NCI-H146 treated with DMSO at 0.1 percent for 48 hours (cell line): ENCODE measurements around the gene MEOX1.

ENCODE experiments used
- DNase-seq: peaks from one replicate; lab custom pipeline; 2025; ENCODE audit not compliant: unreplicated experiment; lab: John Stamatoyannopoulos, UW

The MEOX1 gene

DNA sequence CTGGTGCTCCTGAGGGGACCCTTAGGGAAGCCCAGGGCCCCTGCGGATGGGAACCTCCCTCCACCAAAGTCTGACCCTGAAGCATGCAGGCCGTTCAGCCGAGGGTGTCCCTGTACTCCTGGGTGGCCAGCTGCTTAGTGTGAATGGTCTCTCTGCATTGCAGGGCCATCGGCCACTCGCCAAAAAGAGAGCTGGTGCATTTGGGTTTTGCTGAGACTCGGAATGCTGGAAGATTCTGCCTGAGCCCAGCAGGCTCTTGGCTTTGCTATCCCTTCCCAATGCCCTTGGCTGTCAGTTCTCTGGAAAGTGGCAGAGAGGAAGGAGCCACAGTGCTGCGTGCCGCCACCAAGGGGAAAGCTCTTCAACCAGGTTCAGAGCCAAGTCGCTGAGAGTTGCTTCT is 2.8 kb downstream of the MEOX1 start:
- DNase-seq, result no peak

DNA sequence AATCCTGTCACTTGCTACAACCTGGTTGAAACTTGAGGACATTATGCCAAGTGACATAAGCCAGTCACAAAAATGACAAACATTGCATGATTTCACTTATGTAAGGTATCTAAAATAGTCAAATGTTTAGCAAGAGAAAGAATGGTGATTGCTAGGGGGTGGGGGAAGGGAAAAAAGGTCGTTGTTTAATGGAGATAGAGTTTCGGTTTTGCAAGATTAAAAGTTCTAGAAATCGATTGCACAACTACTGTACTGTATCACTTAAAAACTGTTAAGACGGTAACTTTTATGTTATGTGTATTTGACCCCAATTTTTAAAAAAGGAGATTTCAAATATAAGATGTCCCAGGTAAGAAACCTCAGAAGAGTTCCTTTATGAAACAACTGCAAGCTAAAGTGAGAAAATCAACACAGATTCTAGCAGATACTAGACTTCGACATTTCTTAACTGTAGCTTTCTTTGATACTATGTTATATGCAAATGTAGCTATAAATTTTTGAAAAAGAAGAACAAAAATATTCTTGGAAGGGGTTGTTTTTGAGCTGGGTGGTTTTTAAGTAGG is 5.9 kb downstream of the MEOX1 start:
- DNase-seq, result no peak

DNA sequence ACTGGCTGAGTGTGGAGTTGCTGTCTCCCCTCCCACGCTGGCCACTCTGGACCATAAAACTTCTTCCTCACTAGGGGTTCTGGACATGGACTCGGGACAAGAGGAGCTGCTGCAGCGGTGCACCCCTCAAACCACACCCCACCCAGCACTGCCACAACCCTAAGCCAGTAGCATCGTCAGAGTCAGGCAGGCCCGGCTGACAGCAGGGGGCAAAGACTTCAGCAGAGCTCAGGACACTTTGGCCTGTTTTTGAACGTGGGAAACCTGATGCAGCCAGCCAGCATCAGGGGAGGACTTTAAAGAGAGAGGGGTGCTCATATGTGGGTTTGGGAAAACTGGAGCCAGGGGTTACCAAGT is 9.6 kb downstream of the MEOX1 start:
- DNase-seq, result no peak

DNA sequence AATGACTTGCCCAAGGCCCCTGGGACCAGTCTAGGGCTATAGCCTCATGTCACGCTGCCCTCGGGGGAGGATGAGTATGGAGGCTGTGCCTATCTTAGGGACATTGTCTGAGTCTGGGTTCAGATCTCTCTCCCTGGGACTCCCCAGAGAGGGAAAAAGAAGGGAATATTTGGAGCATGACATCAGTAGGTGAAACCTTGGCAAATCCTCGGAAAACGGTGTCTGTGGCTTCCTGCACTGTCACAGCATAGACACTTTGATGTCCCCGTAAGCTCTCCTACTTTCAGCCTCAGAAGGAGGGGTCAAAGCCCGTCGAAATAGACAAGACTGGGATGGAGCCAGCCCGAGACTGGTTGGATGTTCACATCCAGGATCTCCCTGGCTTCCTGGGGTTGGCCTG is 11.3 kb downstream of the MEOX1 start:
- DNase-seq, result no peak

DNA sequence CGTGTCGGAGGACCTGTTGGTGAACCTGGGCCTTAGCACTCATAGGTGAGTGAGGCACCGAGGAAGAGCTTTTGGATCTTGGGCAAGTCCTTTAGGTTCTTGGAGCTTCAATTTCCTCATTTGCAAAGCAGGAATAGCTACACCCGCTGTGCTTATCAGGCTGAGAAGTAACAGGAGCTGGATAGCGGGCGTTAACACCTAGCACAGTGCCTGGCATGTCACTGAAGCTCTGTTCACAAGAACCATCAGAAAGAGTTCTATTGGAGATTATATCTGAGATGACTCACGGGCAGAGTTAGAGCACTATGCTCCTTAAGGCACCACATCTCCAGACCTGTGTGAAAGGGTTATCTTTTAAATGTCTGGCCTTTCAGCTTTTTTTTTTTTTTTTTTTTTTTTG is 12.8 kb downstream of the MEOX1 start:
- no peak for DNase-seq

DNA sequence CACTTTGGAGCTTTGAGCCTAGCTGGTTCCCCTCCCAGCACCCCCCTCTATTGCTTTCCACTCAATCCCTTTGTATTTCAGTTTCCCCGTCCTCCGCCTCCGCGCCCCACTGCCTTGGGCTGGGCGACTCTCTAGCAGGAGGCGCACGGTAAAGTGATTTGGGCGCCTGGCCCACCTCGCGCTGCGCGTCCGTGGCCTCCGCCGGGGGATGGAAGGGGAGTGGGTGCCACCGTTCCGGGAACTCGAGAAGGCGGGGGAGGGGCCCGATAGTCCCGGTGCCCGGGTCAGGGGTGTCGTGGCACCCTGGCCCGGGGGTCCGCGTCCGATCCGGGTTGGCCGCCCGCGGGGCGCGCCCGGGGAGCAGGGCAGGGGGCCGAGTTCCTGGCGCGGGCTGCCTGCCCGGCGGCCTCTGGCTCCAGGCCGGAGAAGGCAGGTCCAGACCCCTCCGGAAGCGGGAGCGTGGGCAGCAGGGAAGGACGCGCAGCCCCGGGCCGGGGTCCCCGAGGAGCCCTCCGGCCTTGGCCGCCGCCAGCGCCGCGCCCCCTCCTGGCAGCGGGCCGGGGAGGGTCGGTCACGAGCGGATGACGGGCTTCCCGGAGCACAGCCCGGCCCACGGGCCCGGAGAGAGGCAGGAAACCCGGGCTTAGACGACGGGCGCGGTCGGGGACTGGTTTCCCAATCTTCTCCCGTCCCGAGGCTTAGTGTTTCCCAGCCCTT is 15.8 kb downstream of the MEOX1 start:
- DNase-seq, result no peak

DNA sequence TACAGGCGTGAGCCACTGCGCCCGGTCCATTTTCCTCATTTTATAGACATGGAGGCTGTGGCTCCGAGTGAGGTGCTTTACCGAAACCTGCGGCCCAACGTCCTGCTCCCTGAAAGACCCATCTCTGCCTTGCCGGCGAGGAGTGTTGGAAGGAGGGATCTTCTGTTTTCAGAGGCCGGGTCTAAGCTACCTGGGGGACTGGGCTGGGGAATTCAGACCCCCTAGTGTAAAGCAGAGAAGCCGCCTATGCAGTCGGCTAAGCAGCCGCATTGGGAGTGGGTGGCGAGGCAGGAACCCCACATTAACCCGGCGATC is 16.3 kb downstream of the MEOX1 start:
- DNase-seq, result no peak

DNA sequence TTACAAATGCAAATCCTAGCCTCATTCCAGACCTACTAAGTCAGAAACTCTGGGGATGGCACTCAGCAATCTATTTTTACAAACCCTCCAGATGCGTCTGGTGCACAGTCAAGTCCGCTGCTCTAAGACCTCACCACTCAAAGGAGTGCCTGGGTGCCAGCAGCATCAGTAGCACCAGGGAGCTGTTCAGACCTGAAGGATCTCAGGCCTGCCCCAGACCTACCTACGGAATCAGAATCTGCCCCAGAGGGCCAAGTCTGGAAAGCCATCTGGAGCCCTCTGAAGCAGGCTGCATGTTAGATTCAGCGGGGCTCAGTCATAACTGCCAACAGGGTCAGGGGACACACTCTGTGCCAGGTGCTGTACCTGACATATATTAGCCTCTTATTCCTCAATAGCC is 17.6 kb downstream of the MEOX1 start:
- no peak for DNase-seq

DNA sequence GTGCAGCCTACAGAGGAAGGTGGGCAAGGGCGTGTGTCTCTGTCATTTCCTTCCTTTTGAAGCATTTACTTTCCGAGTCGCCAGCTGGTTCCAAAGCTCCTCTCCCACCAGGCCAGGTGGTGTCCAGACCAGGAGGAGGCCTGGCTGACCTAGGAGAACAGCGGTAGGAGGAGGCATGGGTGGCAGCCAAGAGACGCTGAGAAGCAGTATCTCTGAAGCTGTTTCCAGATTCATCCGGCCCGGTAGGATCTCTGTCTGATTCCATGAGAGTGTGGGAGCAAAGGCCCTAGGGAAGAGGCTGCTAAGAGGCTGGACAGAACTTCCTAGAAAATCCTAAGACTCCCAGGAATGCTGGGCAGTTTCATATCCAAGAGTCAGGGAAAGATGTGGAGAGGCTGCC is 20.3 kb downstream of the MEOX1 start:
- DNase-seq, result no peak

DNA sequence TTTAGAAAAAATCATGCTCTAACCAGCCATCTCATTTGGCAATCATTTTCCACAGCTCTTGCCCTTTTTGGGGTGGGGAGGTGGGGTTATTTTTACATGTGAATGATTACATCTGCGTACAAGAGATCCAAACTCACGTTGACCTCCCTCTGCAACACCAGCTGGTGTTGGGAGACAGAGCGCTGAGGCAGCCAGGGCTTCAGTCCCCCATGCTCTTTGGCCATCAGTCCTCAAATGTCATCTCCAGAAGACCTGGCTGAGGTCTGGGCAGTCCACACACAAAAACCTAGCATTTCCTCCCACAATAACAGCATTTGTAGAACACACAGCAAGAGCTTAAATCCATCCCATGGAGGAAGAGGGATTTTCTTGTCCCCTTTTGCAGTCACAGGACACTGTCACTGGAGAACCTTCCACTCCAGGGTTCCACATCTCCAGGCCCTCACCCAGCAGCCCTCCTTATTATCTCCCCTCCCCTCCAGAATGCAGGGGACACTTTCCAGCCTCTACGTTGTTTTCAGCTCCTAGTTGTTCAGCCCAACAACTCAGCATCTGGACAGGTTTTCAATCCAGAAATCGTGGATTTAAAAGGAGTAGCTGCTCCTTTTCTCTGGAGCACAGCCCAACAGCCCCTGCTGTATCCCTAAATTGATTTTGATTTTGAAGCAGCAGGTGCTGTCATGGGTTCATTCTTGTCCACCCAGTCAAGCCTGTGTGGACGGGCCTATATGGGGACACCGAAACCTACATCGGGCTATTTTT is 21.1 kb downstream of the MEOX1 start:
- no peak for DNase-seq

DNA sequence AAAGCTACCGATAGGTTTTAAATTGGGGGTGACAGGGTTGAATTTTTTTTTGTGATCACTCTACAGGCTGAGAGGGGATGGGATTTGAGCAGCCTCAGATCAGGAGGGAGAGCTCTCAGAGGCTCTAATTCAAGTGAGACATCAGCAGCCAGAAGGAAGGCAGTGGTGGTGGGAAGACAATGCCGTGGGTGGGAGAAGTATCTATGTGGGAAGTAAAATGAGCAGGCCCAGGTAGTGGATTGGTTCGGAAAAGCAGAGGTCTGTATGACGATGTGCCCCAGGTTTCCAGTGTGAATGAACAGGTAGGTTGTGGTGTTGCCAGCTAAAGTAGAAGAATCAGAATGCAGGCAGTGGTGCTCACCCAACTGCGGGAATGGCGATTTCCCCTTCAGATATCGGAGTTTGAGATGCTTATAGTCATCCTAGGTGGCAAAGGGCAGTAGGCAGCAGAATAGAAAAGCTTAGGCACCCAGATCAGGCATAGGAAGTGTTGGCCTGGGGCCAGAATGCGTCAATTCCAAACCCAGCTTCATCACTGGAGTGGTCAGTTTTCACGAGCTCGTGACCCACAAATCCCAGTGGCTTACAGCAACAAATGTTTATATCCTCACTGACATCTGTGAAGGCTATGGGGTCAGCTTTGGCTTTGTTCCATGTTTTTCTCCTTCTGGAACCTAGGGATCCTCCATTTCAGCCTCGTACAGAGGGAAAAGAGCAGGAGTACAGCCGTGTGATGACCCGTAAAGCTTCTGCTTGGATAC is 24.0 kb downstream of the MEOX1 start:
- DNase-seq, result no peak

DNA sequence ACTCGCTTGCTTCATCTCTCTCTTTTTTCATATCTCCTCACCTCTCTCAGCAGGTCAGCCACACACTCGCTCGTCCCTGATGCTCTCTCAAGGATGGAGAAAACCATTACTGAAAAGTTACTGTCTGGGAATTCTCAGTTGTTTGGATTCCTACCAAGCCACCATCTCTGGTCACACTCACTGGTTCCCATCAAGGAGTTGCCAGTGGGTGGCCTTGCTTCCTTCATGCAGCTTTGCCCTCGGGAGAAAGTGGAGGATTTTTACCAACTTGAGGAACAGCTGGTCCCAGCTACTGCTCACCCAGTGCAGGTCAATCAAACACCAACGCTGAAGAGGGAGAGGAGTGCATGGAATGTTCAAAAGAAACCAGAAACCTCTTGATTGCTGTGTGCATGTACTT is 25.3 kb downstream of the MEOX1 start:
- no peak for DNase-seq

DNA sequence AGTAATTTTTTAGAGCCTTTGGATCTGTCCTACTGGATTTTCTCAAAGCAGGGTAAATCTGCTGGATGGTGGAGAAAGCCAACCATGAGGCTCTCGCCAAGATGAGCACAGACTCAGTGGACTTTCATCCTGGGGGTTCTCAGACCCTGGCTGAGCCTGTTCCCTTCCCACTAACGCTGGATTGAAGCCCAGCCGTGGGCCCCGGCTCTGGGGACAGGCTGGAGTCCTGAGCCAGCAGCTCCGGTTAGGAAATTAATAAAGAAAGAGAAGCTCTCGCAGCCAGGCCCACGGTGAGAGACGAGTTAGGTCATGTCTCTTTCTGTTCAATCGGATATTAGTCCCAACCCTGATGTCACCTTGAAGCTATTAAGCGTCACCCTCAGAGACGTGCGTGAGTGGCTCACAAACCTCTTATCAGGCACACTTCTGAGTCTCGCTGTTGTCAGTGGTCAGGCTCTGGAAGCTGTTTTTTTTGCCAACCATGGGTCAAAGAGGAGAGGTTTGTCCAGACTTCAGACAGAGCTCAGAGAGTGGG is 27.1 kb downstream of the MEOX1 start:
- DNase-seq, result no peak

DNA sequence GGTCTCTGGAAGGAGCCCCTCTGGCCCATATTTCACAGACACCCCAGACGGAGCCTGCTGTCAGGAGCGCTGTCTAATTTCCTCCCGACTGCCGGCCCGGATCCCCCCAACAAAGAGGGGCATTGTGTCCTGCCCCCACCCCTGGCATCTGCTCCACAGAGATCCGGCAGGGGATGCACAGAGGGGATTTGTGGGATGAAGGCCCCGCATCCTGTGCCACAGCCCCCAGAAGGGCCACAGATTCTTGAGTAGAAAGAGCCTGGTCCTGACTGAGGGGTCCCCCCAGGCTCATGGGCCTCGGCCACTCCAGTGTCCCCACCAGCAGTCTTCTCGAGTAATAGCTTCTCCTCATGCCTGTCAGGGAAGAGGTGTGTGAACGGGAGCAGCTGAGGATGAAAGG is 29.5 kb downstream of the MEOX1 start:
- no peak for DNase-seq

DNA sequence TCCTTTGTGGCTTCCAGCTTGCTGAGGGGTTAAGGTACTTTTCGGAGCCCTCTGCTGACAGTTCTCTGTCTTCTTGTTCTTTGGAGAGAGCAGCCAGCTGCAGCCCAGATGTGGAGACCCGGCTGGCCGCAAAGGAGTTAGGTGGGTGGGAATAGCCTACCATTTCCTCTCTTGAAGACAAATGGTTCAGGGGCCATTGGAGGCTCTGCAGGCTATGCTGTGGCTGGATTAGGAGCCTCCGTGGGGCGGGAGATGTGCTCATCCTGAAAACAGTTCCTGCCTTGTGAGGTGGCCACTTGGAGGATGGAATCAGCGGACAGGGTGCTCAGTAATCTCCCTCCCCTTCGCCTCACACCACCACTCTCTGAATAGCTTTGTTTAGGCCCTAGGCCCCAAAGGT is 30.3 kb downstream of the MEOX1 start:
- DNase-seq, result no peak

DNA sequence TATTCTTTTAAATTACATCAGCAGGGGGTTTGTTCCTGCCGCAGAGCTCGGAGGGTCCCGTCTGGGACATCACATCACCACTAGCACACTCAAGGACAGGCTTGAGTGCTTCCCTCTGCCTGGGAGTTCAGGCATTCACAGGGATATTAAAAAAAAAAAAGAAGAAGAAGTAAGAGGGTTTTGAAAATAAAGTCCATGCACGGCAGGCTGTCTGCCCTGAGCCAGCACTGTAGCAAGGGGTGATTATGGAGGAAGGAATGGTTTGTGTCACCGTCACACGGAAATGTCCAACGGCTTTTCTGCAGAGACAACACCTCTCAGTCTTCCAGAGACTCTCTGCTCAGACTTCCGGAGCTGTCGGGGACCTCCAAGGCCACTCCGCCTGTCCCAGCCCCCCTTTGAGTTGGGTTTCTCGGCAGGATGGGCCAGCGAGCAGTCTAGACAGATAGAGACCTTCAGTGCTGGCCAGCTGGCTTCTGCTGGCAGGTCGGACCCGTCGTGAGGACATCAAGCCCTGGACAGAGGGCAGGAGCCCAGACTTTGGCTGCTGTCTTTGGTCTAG is 33.6 kb downstream of the MEOX1 start:
- no peak for DNase-seq

DNA sequence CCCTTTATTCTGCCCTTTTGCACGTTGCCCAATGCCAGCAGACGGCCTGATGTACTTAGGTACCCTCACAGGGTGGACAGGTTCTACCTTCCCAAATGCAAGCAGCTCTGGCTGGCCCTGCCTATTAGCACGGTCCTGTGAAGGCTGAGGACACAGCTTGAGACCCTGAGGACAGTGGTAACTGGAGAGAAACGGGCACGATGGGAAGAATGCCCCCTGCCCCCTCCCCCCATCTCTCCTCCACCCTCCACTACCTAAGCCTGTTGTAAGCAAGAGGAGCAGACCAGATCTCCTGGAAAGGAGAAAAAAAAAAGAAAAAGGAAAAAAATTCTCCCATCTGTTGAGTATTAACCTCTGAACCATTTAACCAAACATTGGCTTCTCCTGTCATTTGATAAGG is 34.1 kb downstream of the MEOX1 start:
- DNase-seq, result no peak

DNA sequence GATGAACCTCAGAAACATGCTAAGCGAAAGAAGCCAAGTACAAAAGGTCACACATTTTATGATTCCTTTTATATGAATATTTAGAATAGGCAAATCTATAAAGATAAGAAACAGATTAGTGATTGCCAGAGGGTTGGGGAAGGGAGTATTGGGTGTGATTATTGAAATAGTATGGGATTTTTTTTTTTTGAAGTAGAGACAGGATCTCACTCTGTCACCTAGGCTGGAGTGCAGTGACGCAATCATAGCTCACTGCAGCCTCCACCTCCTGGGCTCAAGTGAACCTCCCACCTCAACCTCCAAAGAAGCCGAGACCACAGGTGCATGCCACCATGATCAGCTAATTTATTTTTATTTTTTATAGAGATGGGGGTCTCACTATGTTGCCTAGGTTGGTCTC is 35.7 kb downstream of the MEOX1 start:
- no peak for DNase-seq

DNA sequence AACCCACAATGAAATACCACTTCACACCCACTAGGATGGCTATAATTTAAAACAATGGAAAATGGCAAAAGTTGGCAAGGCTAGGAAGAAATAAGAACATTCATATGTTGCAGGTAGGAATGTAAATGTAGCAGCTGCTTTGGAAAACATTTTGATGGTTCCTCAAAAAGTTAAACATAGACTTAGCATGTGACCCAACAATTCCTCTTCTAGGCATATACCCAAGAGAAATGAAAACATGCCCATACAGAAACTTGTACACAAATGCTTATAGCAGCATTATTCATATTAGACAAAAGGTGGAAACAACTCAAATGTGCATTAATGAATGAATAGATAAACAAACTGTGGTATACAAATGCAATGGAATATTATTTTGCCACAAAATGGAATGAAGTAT is 36.1 kb downstream of the MEOX1 start:
- no peak for DNase-seq

DNA sequence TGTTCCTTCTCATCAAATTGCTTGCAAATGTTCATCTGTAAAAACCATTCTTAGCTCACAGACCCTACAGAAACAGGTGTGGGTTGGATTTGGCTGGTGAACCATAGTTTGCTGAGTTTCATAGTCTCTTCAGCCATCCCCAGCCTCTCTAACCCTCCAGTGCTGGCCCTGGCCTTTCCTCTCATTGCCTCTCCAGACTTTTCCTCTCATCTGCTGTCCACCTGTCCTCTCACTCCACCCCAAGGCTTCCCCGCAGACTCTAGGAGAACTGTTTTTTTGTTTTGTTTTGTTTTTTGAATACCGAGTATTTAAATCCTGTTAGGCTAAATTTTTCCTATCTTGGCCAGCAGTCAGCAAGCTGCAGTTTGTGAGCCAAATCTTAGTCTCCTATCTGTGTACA is 41.1 kb downstream of the MEOX1 start:
- no peak for DNase-seq

DNA sequence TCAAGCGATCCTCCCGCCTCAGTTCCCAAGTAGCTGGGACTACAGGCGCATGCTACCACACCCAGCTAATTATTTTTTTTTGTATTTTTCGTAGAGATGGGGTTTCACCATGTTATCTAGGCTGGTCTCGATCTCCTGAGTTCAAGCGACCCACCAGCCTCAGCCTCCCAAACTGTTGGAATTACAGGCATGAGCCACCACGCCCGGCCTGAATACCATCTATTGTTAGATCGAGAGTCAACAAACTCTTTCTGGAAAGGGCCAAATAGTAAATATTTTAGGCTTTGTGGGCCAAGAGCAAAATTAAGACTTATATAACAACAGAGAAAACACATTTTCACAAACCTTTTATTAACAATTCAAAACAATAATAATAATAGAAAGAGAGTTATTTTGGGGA is 41.6 kb downstream of the MEOX1 start:
- no peak for DNase-seq

DNA sequence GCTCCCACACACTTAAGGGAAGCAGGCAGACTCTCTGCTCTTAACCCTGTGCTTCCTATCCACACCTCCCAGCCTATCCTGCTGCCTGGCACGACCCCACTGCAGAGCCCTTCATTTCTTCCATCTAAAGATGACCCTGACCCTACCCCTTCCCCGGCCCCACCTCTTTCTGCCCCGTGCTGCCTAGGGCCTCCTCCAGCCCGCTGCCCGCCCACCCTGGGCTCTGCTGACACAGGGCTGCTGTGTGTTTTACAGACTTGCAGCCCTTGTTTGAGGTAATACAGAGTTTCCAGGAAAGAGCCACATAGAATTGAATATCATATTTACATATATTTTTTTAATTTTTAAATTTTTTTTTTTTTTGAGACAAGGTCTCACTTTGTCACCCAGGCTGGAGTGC is 42.0 kb downstream of the MEOX1 start:
- no peak for DNase-seq
